NCI-H146 (cell line): ENCODE data around the gene SLAMF8.
A peak's percentile ranks its signal among the peaks of the same experiment; 100 is the strongest.

Experiments
- DNase-seq: peaks from one replicate; lab custom pipeline; 2025; lab: John Stamatoyannopoulos, UW

Gene SLAMF8

GRCh38 chr1:159848326-159848725 lies 21.7 kb downstream of the SLAMF8 start:
- DNase-seq, result no peak

- DNase-seq, result no peak
Observed at GRCh38 chr1:159849626-159850366, 23.1 kb downstream of the SLAMF8 start.

DNA sequence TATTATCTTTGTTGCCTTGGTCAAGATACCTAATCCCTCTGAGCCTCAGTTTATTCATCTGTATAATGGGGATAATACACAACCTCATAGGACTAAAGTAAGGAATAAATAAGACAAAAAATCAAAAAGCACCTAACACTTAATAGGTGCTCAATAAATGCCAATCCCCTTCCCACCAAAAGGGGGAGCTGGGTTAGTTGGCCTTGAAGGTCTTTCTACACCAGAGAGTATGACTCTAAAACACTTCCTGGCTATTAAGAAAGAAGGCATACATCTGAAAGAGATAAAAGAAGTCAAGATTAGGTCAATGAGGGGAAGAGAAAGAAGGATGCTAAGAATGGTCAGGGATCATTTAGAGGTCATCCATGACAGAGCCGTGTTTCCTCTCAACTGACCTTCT lies 24.7 kb downstream of the SLAMF8 start:
- DNase-seq, result no peak

DNA sequence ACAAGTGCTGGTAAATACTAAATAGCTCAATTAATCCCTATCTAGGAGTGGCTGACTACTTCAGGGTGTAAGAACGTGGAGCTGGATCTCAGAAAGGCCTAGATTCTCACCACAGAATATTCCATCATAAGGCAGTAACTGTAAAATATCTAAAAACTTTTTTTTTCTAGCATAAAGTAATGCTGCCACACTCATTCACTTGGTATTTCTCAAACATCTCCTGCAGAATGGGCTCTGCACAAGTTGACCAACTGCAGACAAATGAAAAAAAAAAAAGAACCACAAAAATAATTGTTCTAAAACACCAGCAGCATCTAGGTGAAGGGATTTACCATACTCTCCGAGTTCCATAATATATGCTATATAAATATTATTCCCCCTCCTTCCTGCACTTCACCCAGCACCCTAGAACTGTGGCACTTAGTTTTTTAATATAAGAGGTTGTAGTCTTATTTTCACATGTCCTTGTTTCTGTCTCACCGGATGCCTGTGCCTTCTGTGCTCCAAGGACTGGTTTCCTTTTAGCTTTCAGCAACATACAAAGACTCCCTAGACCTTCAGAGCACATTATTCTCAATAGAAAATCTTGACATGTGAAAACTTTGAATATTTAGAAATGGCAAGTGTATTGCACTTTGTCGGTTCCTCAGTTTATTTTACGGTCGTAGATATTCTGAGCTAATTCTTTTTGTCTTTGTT lies 26.9 kb downstream of the SLAMF8 start:
- DNase-seq, result no peak

DNA sequence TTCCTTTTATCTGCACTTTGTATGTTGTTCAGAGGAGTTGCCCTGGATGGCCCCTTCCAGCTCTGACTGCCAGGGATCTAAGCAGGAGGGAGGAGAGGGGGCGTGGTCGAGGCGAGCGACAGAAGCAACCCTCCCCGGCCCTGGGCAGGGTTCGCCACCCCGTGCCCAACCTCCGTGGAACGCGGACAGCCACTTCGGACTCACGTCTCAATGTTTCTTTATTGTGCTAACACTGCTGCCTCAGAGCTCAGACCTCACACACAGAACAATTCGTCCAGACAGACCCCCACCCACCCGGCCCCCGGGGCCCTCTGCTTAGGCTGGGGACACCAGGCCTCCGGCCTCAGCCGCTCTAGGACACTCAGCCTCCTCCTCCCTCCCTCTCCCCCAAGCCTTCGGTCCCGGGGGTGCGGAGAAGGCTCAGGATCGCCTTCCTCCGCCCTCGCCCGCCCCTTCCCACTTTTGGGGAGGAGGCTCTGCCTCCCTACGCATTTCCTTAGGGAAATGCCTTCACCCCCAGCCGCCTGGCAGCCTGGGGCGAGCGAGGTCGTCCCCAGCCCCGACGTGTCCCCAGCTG lies 27.5 kb downstream of the SLAMF8 start:
- peak; percentile 58 for DNase-seq

GRCh38 chr1:159854693-159855192 lies 28.1 kb downstream of the SLAMF8 start:
- peak; percentile 76 for DNase-seq

GRCh38 chr1:159855709-159856108 lies 29.0 kb downstream of the SLAMF8 start:
- DNase-seq, result no peak

DNA sequence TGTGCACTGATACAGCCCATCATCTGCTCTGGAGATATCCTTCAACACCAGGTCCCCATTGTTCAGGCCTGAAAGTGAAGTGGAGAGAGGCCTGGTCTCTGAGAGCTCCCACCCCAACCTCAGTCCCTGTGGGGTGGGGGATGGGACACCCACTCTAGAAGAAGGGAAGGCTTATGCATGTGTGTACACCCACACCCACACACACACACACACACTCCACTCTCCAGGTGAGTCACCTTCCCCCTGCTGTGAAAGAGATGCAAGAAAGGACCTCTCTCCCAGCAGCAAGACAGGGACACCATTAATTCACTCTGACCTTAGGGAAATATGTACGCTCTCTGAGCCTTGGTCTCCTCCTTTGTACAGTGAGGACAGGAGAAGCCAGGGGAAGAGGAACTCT lies 29.9 kb downstream of the SLAMF8 start:
- no peak for DNase-seq

- no peak for DNase-seq
Observed at GRCh38 chr1:159857889-159858288, 31.2 kb downstream of the SLAMF8 start.

DNA sequence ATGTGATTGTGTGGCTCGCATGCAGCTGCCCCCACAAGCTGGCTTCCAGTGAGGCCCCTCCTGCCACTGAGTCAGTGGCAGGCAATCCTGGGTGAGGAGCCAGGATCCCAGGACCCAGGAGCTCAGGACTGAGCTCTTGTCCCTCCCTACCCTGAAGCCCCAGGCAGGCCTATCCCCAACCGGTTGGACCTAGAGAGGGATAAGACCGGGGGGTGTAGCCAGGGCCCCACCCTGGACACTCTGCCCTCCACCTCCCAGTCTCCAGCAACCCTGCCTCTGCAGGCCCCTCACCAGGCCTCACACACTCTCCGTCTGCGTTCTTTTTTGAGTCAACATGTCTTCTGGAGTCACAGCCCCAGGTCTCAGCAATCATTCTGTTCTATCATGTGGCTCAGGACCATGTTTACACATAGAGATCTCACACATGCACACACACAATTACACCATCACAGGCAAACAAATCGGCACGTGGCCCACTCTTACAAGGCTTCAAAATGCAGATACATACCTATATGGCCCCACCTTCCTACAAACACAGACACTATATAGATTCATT lies 33.2 kb downstream of the SLAMF8 start:
- DNase-seq, result no peak

GRCh38 chr1:159860456-159860855 lies 33.8 kb downstream of the SLAMF8 start:
- no peak for DNase-seq

GRCh38 chr1:159861218-159861617 lies 34.5 kb downstream of the SLAMF8 start:
- no peak for DNase-seq

GRCh38 chr1:159862031-159862430 lies 35.4 kb downstream of the SLAMF8 start:
- DNase-seq, result no peak

- no peak for DNase-seq
Observed at GRCh38 chr1:159862557-159862956, 35.9 kb downstream of the SLAMF8 start, which contains the start of gene VSIG8. Gene VSIG8 (minus strand): TSS chr1:159862657. CDS start chr1:159862521, 136 bp downstream.

DNA sequence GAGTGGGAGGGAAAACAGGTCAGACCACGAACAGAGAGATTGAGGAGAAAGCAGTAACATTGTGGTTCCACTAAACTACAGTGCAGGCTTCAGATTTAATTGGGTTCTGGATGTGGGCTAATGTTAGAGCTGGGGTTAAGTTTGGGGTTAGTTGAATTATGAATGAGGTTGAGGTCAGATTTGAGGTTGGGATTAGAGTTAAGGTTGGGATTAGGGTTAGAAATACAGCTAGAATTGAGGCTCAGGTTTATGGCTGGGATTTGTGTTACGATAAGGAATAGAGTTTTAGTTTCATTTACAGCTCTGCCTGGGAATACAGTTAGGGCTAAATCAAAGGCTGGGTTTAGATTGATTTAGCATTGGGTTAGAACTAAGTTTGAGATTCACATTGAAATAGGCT lies 37.6 kb downstream of the SLAMF8 start:
- DNase-seq, result no peak

GRCh38 chr1:159866066-159866465 lies 39.4 kb downstream of the SLAMF8 start:
- no peak for DNase-seq

- DNase-seq, result no peak
Observed at GRCh38 chr1:159866905-159867663, 40.4 kb downstream of the SLAMF8 start.

- peak; percentile 70 for DNase-seq
Observed at GRCh38 chr1:159867664-159868026, 41.0 kb downstream of the SLAMF8 start.

- DNase-seq, result no peak
Observed at GRCh38 chr1:159868766-159869165, 42.1 kb downstream of the SLAMF8 start.

GRCh38 chr1:159869173-159869572 lies 42.5 kb downstream of the SLAMF8 start:
- peak; percentile 27 for DNase-seq

DNA sequence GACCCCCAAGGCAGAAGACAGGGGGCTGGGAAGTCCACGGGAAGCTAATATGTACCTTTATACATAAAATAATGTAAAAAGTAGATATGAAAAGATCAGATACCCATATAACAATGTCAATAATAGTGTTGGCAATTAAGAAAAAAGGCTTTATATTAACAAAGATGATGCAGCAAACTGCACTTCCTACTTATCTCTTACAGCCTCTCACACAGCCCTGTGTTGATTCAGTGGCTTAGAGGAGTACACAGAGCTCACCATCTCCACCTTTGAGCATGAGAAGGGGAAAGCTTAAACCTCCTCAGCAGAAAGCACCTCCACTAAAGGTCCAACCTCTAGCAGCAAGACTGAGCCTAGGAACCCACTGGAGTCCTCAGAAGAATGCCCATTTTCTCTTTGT lies 42.9 kb downstream of the SLAMF8 start:
- DNase-seq, result no peak

- no peak for DNase-seq
Observed at GRCh38 chr1:159870704-159871103, 44.0 kb downstream of the SLAMF8 start.
